ENCODE data around the gene SMIM14.
"Not testable (repeated sequence)": the region's sequence is repeated elsewhere in the genome, so short reads cannot be mapped to it uniquely, and the experiment has no call there.

Gene SMIM14

DNA sequence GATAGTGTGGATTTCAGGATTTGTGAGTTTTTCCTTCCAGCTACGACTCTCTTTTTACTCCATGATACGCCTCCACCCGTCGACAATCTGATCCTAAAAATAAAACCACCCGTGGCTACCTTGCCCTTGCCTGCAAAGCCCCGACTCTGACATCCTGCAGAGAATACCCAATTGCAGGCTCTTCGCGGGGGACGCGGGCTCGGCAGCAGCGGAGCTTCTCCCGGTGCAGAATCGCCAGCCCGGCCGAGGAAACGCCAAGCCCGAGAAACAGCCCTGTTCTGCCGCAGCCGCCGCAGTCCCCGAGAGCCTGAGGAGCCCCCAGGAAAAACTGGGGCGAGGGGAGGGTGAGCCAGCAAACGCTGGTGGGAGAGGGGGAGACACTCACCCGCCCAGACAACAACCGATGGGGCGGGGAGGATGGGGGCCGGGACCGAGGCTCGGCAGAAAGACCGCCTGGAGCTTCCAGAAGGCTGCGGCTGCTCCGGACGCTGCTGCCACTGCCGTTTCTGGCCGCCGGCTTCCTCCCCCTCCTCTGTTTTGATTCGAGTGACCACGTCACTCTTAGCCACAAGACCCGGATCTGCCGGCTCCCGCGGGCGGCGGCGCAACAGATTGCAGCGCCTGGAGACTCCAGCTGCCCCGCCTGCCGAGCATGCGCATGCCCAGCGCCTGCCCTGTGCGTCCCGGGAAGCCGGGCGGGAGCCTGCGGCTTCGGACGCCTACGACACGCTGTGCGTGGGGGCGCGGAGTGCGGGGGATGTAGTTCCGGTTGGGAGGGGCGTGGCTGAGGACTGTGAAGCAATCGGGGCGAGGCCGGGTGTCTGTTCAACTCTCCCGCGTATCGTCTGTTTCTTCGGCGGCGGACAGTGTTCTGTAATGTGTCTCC is at the start of gene SMIM14:
TSS of gene SMIM14 (minus strand) at position 512 of the 886 bp plus-strand sequence. CDS start 33,720 bp downstream, outside the sequence.
- DNase-seq (ENCODE audit: low spot score) = peak; percentile 99

DNA sequence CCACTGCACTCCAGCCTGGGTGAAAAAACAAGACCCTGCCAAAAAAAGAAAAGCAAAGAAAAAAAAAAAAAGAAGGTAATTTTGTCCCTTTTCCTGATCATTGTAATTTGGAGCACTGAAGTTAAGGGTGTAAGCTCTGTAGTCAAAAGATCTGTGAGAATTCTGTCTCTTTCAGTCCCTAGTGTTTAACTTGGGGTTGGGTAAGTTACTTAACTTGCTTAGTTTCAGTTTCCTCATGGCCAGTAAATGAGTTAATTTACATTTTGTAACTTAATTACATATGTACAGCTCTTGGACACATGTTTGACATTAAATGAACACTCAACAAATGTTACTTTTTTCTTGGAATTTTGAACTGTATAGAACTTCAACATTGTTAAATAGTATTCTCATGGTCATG is 48.3 kb upstream of the SMIM14 start:
- no peak for DNase-seq (ENCODE audit: low spot score)

DNA sequence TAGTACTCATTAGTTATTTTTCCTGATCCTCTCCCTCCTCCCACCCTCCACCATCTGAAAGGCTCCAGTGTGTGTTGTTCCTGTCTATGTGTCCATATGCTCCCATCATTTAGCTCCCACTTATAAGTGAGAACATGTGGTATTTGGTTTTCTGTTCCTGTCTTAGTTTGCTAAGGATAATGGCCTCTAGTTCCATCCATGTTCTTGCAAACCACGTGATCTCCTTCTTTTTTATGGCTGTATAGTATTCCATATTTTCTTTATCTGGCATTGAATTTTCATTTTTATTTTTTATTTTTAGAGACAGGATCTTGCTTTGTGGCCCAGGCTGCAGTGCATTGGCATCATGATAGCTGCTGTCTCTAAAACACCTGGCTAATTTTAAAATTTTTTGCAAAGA is 47.3 kb upstream of the SMIM14 start:
- DNase-seq (ENCODE audit: low spot score) = no peak

DNA sequence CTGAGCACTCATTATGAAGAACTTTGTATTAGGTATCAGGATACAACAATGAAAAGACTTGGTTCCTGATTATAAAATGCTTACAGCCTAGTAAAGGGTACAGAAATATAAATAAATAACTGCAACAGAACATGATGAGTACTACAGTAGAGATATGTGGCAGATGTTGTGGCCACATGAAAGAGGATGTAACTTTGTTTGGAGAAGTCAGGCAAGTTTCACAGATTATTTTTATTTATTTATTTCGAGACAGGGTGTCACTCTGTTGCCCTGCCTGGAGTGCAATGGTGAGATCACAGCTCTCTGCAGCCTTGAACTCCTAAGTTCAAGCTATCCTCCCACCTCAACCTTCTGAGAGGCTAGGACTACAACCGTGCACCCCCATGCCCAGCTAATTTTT is 43.5 kb upstream of the SMIM14 start:
- no peak for DNase-seq (ENCODE audit: low spot score)

DNA sequence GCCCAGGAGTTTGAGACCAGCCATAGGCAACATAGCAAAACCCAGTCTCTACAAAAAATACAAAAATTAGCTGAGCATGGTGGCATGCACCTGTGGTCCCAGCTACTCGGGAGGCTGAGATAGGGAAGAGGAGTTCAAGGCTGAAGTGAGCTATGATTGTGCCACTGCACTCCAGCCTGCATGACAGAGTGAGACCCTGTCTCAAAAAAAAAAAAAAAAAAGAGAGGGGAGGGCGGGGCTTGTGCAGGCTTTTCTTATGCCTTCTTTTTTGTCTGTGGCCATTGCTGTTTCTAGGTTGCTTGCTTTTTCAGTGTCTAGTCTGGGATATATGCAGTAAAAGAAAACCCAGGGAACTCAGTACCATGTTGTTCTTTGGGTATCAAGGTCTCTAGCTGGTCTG is 42.3 kb upstream of the SMIM14 start:
- not testable (repeated sequence) for DNase-seq (ENCODE audit: low spot score)

DNA sequence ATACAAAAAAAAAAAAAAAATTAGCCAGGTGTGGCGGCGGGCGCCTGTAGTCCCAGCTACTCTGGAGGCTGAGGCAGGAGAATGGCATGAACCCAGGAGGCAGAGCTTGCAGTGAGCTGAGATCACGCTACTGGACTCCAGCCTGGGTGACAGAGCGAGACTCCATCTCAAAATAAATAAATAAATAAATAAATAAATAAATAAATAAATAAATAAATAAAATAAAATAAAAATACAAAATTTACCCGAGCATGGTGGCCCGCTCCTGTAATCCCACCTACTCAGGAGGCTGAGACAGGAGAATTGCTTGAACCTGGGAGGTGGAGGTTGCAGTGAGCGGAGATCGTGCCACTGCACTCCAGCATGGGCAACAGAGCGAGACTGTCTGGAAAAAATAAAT is 37.0 kb upstream of the SMIM14 start:
- not testable (repeated sequence) for DNase-seq (ENCODE audit: low spot score)

DNA sequence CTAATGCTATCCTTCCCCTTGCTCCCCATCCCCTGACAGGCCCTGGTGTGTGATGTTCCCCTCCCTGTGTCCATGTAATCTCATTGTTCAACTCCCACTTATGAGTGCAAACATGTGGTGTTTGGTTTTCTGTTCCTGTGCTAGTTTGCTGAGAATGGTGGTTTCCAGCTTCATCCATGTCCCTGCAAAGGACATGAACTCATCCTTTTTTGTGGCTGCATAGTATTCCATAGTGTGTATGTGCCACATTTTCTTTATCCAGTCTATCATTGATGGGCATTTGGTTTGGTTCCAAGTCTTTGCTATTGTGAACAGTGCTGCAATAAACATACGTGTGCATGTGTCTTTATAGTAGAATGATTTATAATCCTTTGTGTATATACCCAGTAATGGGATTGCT is 31.6 kb upstream of the SMIM14 start:
- not testable (repeated sequence) for DNase-seq (ENCODE audit: low spot score)

DNA sequence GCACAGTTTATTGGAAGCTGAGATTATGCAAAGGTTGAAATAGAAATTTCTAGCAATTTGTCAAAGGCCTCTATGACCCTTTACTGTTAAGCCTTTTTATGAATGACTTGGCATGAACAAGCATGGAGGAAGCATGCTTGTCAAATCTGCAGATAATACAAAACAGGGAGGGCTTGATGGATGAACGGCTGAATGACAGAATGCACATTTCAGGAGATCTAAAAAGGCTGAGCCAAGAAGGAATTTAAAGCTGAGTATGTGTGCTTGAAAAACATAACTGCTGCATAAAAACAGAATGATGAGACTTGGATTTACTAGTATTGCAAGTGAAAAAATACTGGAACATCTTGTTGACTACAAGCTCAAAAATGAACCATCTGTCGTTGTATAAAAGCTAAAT is 30.2 kb upstream of the SMIM14 start:
- DNase-seq (ENCODE audit: low spot score) = no peak

DNA sequence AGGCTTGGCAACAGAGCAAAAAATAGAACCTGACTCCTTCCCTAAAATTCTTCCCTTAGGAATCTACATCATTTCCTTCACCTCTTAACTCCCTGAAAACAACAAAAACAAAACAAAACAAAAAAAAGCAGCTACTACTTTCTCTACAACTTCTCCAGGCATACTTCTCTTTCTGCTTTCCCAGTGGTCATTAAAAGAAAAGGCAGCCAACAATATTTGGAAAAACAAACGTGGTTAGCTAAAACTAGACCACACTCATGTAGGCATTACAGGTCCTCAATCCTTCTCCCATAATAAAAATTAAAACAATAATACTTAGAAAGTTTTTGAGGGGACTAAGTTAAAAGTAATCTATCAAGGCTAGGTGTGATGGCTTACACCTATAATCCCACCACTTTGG is 29.0 kb upstream of the SMIM14 start:
- no peak for DNase-seq (ENCODE audit: low spot score)

DNA sequence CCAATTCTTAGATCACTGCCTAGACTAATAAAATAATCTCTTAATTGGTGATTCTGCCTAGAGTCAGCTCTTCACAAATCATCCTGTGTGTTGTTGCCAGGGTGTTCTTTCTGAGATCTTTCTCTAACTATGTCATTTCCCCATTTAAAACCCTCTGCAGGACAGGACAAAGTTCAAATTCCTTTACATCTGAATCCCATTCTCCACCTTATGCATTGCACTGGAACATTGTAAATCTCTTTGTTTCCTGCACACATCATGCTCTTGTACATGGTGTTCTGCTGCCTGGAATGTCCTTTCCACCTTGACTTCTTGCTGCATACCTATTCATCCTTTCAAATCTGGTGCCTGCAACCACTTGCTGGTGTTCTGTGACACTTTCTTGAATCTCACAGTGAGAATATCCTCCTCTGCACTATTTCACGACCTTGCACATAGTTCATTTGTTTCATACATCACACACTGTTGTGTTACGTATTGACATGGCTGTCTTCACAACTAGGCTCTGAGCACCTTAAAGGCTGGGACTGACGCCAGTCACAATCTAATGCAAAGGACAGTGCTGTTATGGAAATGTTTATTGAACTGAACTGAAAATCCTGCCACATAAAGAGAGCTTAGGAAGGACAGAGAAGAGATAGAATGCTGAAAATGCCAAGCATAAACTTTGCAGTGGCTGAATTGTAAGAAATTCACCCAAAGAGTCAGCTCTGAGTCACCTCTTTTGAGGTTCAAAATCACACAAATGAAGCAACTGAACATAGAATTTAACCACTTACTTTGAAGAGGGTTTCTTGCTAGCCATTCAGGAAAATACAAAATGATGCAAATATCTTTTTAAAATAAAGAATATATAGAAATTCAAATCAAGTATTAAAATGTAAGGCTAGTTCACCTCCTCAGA is 26.4 kb upstream of the SMIM14 start:
- DNase-seq (ENCODE audit: low spot score) = no peak

DNA sequence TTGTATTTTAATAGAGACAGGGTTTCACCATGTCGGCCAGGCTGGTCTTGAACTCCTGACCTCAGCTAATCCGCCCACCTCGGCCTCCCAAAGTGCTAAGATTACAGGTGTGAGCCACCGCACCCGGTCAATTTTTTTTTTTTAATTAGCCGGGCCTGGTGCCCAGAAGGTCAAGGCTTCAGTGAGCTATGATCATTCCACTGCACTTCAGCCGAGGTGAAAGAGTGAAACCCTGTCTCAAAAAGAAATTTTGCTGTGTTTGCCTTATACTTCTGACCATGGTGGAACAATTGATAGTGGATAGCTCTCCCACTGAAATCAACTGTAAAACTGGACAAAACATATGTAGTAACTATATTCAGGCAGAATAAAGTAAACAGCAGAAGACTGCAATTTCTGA is 24.0 kb upstream of the SMIM14 start:
- DNase-seq (ENCODE audit: low spot score) = no peak

DNA sequence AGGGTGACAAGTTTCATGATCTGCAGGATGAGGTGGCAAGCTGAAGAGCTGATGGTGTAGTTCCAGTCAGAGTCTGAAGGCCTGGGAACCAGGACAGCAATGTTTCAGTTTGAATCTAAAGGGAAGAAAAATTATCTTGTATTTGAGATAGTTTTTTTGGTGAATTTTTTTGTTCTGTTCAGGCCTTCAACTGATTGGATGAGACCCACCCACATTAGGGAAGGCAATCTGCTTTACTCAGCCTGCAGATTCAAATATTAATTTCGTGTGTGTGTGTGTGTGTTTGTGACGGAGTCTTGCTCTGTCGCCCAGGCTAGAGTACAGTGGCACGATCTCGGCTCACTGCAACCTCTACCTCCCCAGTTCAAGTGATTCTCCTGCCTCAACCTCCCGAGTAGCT is 22.1 kb upstream of the SMIM14 start:
- no peak for DNase-seq (ENCODE audit: low spot score)

DNA sequence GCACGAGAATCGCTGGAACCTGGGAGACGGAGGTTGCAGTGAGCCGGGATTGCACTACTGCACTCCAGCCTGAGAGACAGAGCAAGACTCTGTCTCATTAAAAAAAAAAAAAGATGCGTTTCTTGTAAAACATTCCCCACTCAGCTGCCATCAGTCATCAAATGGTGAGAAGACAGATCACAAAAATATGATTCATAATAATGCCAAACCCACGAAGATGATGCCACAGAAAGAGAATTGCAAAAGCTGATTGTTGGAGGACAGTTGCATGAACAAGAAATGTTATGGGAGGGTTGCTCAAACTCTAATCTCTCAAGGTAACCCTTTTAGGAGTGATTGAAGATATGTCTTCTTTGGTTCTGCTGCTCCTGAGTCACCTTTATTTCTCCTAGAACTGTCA is 21.4 kb upstream of the SMIM14 start:
- peak; percentile 58 for DNase-seq (ENCODE audit: low spot score)

DNA sequence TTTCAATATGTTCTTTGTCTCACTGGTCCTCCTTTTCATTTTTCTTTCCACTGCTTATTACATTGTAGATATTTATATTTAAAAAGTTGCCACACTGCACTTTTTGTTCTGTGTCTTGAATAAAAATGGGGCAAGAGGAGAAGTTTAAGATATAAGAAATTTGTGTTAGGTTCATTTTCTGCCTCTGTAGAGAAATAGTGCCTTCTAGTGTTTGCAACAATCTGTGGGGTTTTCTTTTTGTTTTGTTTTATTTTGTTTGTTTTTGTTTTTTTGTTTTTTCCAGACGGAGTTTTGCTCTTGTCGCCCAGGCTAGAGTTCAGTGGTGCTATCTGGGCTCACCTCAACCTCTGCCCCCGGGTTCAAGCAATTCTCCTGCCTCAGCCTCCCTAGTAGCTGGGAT is 20.1 kb upstream of the SMIM14 start:
- DNase-seq (ENCODE audit: low spot score) = no peak

DNA sequence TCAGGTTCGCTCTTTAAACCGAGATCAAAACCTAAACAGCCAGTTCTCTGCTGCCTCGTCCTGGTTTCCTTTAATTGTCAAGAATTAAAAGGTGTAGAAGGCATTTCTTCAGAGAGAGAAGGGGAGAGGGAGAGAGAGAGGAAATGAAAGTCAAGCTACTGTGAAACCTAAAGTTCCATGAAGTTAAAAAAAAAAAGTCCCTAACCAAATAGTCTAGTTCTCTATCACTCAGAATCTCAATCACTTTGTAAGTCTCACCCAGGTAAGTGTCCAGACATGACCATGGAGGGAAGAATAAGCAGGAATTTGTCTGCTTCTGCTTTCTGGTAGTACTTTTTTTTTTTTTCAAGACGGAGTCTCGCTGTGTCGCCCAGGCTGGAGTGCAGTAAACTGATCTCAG is 18.8 kb upstream of the SMIM14 start:
- DNase-seq (ENCODE audit: low spot score) = no peak

DNA sequence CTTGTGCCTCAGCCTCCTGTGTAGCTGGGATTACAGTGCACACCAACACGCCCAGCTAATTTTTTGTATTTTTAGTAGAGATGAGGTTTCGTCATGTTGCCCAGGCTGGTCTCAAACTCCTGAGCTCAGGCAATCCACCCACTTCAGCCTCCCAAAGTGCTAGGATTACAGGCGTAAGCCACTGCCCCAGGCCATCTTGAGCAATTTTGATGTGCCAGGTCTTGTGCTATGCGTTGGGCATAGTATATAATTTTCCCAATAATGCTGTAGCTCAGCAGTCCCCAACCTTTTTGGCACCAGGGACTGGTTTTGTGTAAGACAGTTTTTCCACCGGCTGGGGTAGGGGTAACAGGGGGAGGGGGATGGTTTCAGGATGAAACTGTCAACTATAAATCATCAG is 18.0 kb upstream of the SMIM14 start:
- DNase-seq (ENCODE audit: low spot score) = not testable (repeated sequence)

DNA sequence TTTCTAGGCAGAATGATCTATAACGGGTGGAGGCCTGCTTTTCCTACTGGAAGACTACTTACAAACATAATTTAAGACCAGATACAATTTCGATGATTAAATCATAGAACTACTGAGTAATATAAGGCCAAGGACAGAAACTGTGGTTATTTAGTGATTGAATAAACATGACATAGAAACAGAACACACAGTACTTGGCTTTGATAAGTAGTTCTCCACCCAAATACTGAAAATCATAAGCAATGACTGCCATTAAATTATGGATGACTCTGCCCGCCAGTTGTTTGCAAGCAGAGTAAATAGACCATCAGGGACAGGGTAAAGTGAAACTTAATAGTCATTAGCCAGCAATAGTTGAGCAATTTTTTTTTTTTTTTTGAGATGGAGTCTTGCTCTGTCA is 17.2 kb upstream of the SMIM14 start:
- no peak for DNase-seq (ENCODE audit: low spot score)

DNA sequence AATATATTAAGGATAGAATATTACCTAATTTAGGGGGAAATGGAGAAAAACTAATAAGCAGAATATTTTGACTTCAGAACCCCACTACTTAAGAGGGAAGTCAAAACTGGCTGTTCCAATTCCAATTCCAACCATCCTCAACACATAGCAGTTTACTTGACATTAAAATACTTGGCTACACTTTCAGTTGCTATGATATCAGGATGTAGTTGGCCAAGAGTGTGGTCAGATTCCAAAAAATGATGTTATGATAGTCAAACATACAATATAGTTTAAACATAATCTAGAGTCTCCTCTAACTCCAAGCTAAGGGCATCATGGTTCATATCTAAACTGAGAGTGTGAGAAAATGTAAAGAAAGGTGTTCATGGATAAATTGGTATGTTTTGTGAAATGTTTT is 16.5 kb upstream of the SMIM14 start:
- DNase-seq (ENCODE audit: low spot score) = no peak

DNA sequence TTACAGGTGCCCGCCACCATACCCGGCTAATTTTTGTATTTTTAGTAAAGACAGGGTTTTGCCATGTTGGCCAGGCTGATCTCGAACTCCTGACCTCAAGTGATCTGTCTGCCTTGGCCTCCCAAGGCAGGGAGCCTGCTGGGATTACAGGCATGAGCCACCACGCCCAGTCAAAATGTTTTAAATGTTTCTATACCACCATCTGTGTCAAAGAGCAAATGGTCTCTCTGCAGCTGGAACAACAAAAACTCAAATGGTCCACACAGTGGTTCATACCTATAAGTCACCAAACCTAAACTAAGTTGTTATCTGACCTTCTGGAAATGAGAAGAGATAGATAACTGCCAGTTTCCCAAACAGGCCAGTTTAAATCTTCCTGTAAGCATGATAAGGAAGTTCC is 12.9 kb upstream of the SMIM14 start:
- DNase-seq (ENCODE audit: low spot score) = not testable (repeated sequence)

DNA sequence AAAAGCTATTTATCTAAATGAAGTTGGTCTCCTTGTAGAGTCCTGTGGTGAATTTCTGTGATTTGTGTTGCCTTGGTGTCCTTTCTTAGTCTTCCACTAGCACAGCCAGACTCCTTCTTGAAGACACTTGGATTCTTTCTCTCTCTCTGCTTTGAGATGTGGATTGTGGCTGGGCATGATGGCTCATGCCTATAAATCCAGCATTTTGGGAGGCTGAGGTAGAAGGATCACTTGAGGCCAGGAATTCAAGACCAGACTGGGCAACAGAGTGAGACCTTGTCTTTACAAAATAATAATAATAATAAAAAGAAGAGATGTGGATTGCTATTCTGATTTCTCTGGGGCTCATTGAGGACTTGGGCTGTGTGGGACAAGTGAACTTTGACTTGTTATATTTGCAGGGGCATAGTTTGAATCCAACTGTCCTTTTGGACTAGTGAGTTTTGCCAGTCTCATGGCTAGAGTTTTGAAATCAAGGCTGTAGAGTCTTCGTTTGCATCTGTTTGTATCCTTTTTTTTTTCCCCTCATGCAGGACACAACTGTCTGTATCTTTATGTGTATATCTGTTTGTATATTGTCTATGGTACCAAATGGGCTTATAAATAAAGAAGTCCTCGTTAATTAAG is 11.1 kb upstream of the SMIM14 start:
- no peak for DNase-seq (ENCODE audit: low spot score)

DNA sequence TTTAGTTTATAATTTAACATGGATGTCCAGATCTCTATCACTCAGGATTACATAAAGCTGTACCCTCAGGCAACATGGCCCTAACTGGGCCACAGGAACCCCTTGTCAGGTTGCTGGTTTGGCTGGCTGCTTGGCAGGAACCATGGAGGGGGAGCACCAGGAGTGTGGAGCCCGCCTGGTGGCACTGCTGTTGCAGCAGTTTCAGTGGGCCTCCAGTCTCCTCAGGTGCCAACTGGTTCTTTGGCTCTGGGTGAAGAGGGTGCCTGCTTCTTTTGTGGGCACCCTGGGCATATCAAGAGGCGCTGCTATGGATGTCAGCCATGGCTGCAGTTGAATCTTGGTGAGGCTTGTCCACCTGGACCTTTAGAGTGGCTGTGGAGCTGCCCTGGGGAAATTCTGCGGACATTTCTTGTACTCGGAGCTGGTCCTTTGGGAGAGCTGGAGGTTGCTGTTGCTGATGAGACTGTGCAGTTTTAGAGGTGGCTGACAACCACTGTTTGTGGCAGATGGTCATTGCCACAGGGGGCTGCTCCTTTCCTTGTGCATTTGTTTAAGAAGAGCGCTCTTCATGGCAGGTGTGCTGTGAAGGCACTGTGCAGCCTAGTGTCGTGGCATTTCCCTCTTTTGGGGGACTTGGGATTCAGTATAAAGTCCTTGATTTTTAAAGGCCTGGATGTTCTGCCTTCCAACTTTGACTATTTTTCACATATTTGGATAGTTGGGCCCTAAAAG is 10.3 kb upstream of the SMIM14 start:
- no peak for DNase-seq (ENCODE audit: low spot score)

DNA sequence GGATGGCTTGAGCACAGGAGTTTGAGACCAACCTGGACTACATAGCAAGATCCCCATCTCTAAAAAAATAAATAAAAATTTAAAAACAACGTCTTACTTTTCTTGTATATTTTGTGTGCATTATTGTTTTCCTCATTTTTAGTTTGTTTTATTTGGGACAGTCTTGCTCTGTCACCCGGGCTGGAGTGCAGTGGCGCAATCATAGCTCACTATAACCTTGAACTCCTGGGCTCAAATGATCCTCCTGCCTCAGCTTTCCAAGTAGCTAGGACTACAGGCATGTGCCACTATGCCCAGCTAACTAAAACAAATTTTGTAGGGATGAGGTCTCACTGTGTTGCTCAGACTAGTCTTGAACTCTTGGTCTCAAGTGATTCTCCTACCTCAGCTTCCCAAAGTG is 9.5 kb upstream of the SMIM14 start:
- no peak for DNase-seq (ENCODE audit: low spot score)
